ENCODE results near the gene D2HGDH. TPM values are rescaled to one million over a fixed set of nuclear protein-coding genes. Genes with fewer than 3 reads are reported as not detected.
A peak's percentile ranks its signal among the peaks of the same experiment; 100 is the strongest.
"Not testable (repeated sequence)": the region's sequence is repeated elsewhere in the genome, so short reads cannot be mapped to it uniquely, and the experiment has no call there.

Gene D2HGDH
- total RNA-seq, 1 donor from 2014 or later = 21.1 TPM

DNA sequence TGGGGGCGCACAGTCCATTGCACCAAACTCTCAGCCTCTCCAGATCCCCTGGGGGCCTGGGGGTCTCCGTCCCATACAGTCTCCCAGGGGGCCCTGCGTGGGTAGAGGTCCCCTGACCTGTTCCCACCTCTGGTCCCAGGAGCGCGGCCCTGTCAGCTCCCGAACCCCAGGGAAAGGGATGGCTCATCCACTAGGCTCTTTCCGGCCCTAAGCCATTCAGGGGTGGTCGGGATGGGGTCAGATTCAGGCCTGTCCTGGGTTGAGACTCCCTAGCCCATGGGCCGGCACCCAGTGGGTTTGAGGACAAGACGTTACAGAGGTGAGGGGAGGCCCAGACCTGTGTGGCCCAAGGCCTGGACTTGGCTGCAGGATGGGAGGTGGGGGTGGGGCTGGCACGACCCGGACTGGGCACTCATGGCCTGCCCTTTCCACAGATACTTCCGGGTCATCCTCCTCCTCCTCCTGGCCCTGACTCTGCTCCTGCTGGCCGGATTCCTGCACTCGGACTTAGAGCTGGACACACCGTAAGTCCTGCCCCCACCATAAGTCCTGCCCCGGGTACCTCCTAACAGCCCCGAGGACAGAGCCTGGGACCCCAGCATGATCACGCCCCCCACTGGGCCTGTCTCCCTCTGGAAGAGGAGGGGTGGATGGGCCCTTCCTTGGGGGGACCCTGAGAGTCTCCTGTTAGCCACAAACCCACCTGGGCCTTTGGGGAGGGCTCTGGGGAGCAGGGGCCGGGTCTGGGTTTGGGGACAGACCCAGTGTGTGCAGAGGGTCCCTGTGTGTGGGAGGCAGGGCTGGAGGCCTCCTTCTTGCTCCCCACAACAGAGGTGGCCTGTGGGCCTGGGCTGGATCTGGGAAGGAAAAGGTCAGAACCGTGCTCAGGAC is 64.4 kb downstream of the D2HGDH start:
- TF ChIP-seq POLR2A (IDR thresholded peaks at IDR 0.05) (no peak), POLR2AphosphoS5 (IDR thresholded peaks at IDR 0.05; ENCODE audit: insufficient read depth in 1 of 2, low read depth in 1 of 2) (no peak)
- TF ChIP-seq, protein P1, sequence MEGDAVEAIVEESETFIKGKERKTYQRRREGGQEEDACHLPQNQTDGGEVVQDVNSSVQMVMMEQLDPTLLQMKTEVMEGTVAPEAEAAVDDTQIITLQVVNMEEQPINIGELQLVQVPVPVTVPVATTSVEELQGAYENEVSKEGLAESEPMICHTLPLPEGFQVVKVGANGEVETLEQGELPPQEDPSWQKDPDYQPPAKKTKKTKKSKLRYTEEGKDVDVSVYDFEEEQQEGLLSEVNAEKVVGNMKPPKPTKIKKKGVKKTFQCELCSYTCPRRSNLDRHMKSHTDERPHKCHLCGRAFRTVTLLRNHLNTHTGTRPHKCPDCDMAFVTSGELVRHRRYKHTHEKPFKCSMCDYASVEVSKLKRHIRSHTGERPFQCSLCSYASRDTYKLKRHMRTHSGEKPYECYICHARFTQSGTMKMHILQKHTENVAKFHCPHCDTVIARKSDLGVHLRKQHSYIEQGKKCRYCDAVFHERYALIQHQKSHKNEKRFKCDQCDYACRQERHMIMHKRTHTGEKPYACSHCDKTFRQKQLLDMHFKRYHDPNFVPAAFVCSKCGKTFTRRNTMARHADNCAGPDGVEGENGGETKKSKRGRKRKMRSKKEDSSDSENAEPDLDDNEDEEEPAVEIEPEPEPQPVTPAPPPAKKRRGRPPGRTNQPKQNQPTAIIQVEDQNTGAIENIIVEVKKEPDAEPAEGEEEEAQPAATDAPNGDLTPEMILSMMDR (IDR thresholded peaks at IDR 0.05) = no peak
- Histone ChIP-seq H3K27me3 (no peaks in the 10 kb centered on the region), H3K27ac (no peak overlapping the region), H3K4me1 (peaks cover 7% of the 10 kb centered on the region), H3K4me3 (no peak overlapping the region), H3K9me3 (no peaks in the 10 kb centered on the region), H3K36me3 (no peaks in the 10 kb centered on the region)
- intact Hi-C loops (cut with DNase I) = no loop called here
- DNase-seq (ENCODE audit: extremely low spot score in 2 of 2) = peak; percentile 77 to 83

DNA sequence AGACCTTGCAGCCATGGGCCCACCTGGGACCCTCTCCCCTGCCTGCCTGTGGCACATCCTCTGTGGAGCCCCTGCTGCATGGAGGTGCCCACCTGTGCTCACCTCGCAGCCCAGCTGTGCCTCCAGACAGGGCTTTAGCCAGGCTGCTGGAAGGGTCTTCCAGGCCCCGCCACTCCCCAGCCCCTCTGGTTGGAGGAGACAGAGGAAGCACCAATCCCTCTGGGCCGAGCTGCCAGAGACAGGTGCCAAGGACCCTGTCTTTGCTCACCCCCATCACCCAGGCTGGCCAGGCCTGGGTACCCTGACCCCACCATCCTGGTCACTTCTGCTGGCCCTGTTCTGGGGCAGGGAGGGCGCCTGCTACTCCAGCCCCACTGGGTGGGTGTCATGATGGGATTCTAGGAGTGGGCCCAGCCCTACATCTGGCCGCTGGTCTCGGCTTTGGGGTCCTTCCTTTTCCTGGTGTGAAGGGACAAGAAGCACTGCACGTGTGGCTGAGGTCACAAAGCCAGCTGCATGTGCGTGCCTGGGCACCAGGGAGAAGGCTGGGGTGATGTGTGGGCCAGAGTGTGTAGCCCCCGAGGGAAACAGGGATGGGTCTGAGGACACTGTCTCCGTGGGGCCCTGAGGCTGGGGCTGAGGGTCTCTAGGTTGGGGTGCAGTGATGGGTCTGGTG is 65.2 kb downstream of the D2HGDH start:
- no peaks in the 10 kb centered on the region for H3K9me3 ChIP-seq
- peaks cover 15% of the 10 kb centered on the region for H3K4me1 ChIP-seq
- intact Hi-C loops (cut with DNase I) = no loop called here
- H3K4me3 ChIP-seq = no peak overlapping the region
- no peak overlapping the region for H3K27ac ChIP-seq
- DNase-seq (ENCODE audit: extremely low spot score in 2 of 2) = peak in 1 of 2 donors; percentile 94
- H3K36me3 ChIP-seq = no peaks in the 10 kb centered on the region
- H3K27me3 ChIP-seq = no peaks in the 10 kb centered on the region
- no peak for TF ChIP-seq POLR2AphosphoS5 (IDR thresholded peaks at IDR 0.05; ENCODE audit: insufficient read depth in 1 of 2, low read depth in 1 of 2)
- TF ChIP-seq POLR2A (IDR thresholded peaks at IDR 0.05) = no peak
- TF ChIP-seq, protein P1 (IDR thresholded peaks at IDR 0.05) = no peak

DNA sequence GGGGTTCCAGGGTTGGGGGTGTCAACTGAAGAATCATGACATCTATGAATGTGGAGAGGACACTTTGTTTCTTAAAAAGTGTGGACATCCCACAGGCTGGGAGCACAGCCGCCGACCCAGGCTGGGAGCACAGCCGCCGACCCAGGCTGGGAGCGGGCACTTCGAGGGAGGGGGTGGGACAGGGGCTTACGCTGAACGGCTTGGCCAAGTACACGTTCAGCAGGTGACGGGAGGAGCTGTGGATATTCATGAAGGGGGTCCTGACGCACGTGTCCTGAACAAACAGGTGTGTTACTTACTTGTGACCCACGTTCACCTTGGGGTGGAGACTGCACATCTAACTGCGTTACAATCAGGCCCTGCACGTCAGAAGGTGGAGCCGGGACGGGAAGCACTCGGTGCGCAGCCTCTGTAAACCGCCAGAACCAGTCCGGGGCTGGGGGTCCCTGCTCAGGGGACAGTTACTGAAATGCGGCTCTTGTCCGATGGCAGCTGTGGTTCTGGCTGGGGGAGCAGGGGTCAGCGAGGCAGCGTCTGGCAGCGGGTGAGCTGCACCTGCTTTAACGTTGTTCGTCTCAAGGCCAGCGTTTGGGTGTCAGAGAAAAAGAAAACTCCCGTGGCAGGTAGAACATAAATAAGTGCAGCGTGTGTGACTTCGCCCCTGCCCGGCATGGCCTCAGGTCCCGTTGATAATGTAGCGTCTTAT is 65.9 kb downstream of the D2HGDH start:
- H3K27me3 ChIP-seq; H3K36me3 ChIP-seq; intact Hi-C loops (cut with DNase I); H3K9me3 ChIP-seq; H3K4me3 ChIP-seq; H3K27ac ChIP-seq: not testable (repeated sequence)
- H3K4me1 ChIP-seq = peaks cover 17% of the 10 kb centered on the region
- DNase-seq (ENCODE audit: extremely low spot score in 2 of 2) = peak in 1 of 2 donors; percentile 90

DNA sequence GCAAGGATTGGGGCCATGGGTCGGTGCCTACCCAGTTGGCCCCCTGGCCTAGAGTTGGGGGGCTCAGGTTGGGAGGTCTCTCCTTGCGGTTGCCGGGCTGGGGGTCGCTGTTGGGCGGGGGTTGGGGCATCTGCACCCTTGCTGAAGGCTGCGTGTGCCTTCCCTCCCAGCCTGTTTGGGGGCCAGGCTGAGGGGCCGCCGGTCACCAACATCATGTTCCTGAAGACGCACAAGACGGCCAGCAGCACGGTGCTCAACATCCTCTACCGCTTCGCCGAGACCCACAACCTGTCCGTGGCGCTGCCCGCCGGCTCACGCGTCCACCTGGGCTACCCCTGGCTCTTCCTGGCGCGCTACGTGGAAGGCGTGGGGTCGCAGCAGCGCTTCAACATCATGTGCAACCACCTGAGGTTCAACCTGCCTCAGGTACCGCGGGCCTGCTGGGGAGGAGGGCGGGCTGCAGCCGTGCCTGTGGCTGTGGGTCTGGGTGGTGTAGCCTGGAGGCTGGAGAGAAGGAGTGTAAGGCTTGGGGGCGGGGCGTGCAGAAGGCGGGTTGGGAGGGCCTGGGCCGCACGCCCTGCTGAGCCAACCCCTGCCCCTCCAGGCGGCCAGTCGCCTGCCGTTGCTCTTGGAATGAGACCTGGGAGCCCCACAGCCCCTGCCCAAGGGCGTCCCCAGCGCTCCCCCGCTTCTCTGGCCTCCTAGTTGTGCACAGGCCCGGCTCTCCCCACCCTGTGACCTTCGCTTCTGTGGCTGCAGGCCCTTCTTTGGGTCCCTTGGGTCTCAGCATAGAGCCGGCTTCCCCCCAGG is 67.4 kb downstream of the D2HGDH start:
- peak in 1 of 2 donors; percentile 94 for DNase-seq (ENCODE audit: extremely low spot score in 2 of 2)

More for the DNA sequence above, 67.4 kb downstream of the D2HGDH start:
- Histone ChIP-seq H3K4me1 (peaks cover 17% of the 10 kb centered on the region), H3K36me3 (no peaks in the 10 kb centered on the region), H3K27ac (no peak overlapping the region), H3K27me3 (no peaks in the 10 kb centered on the region), H3K4me3 (no peak overlapping the region), H3K9me3 (no peaks in the 10 kb centered on the region)
- intact Hi-C loops (cut with DNase I) = no loop called here
- TF ChIP-seq, protein P1 (IDR thresholded peaks at IDR 0.05) = no peak
- no peak for TF ChIP-seq POLR2AphosphoS5 (IDR thresholded peaks at IDR 0.05; ENCODE audit: insufficient read depth in 1 of 2, low read depth in 1 of 2)
- TF ChIP-seq POLR2A (IDR thresholded peaks at IDR 0.05) = no peak

Measured in vagina (tissue), 2 donors.